Stimulated activated naive CD8-positive, alpha-beta T cell treated with anti-CD3 and anti-CD28 coated beads, Interleukin-15, Interleukin-2, amounts not matched to agents 100 ng/mL and 50 ng/mL, for 24 hours (primary cell): ENCODE data around the gene EEF1AKMT2.
"Not testable (repeated sequence)": the region's sequence is repeated elsewhere in the genome, so short reads cannot be mapped to it uniquely, and the experiment has no call there.

Source experiments
- H3K27ac Mint-ChIP-seq: one replicate; pipeline ENCODE4 v1.8.0; 2021; ENCODE audit warnings: mild to moderate bottlenecking, mixed read lengths
- H3K27me3 Mint-ChIP-seq: one replicate; pipeline ENCODE4 v1.8.0; 2021; ENCODE audit warnings: mixed read lengths
- H3K36me3 Mint-ChIP-seq: one replicate; pipeline ENCODE4 v1.8.0; 2021; ENCODE audit warnings: low read depth, mixed read lengths
- H3K4me1 Mint-ChIP-seq: one replicate; pipeline ENCODE4 v1.8.0; 2021; ENCODE audit warnings: low read depth, mixed read lengths
- H3K4me3 Mint-ChIP-seq: one replicate; pipeline ENCODE4 v1.8.0; 2021; ENCODE audit warnings: mild to moderate bottlenecking, mixed read lengths
- H3K9me3 Mint-ChIP-seq: one replicate; pipeline ENCODE4 v1.8.0; 2021; ENCODE audit warnings: mixed read lengths

Gene EEF1AKMT2

GRCh38 chr10:124791547-124792348, at the start of gene EEF1AKMT2:
Gene EEF1AKMT2 (minus strand): TSS chr10:124791887. CDS start chr10:124791833, 54 bp downstream.
- Mint-ChIP-seq H3K4me1 (peaks cover 24% of the 10 kb centered on the region), H3K4me3 (peak within 1 kb of the TSS; percentile 92), H3K36me3 (no peaks in the 10 kb centered on the region), H3K27ac (peak within 1 kb of the TSS; percentile 96), H3K27me3 (no peaks in the 10 kb centered on the region), H3K9me3 (no peaks in the 10 kb centered on the region)

- H3K27ac Mint-ChIP-seq = no peak overlapping the region
- no peaks in the 10 kb centered on the region for H3K27me3 Mint-ChIP-seq
- no peaks in the 10 kb centered on the region for H3K4me1 Mint-ChIP-seq
- H3K9me3 Mint-ChIP-seq = no peaks in the 10 kb centered on the region
- peaks cover 28% of the 10 kb centered on the region for H3K36me3 Mint-ChIP-seq
- H3K4me3 Mint-ChIP-seq = no peak overlapping the region
These were observed 46.0 kb upstream of the EEF1AKMT2 start for GRCh38 chr10:124837687-124838086.

GRCh38 chr10:124831116-124831515, 39.4 kb upstream of the EEF1AKMT2 start:
- Mint-ChIP-seq H3K27ac (no peak overlapping the region), H3K36me3 (peaks cover 70% of the 10 kb centered on the region), H3K9me3 (no peaks in the 10 kb centered on the region), H3K4me3 (no peak overlapping the region), H3K4me1 (no peaks in the 10 kb centered on the region), H3K27me3 (no peaks in the 10 kb centered on the region)

- no peak overlapping the region for H3K27ac Mint-ChIP-seq
- H3K27me3 Mint-ChIP-seq = no peaks in the 10 kb centered on the region
- H3K9me3 Mint-ChIP-seq = no peaks in the 10 kb centered on the region
- H3K36me3 Mint-ChIP-seq = peaks cover 67% of the 10 kb centered on the region
- H3K4me1 Mint-ChIP-seq = no peaks in the 10 kb centered on the region
- H3K4me3 Mint-ChIP-seq = no peak overlapping the region
These were observed 38.8 kb upstream of the EEF1AKMT2 start for GRCh38 chr10:124830445-124830844.

- Mint-ChIP-seq H3K4me1 (no peaks in the 10 kb centered on the region), H3K27me3 (no peaks in the 10 kb centered on the region), H3K9me3 (no peaks in the 10 kb centered on the region), H3K27ac (no peak overlapping the region), H3K36me3 (peaks cover 59% of the 10 kb centered on the region), H3K4me3 (no peak overlapping the region)
These were observed 37.9 kb upstream of the EEF1AKMT2 start for GRCh38 chr10:124829447-124830115.

- Mint-ChIP-seq H3K27ac (no peak overlapping the region), H3K4me3 (no peak overlapping the region), H3K36me3 (peaks cover 51% of the 10 kb centered on the region), H3K27me3 (no peaks in the 10 kb centered on the region), H3K4me1 (no peaks in the 10 kb centered on the region), H3K9me3 (no peaks in the 10 kb centered on the region)
These were observed 35.8 kb upstream of the EEF1AKMT2 start for GRCh38 chr10:124827474-124827873.

GRCh38 chr10:124826262-124826661, 34.6 kb upstream of the EEF1AKMT2 start:
- H3K4me1 Mint-ChIP-seq = no peaks in the 10 kb centered on the region
- no peaks in the 10 kb centered on the region for H3K9me3 Mint-ChIP-seq
- H3K4me3 Mint-ChIP-seq = no peak overlapping the region
- no peak overlapping the region for H3K27ac Mint-ChIP-seq
- H3K36me3 Mint-ChIP-seq = peaks cover 52% of the 10 kb centered on the region
- H3K27me3 Mint-ChIP-seq = no peaks in the 10 kb centered on the region

- H3K27ac Mint-ChIP-seq = no peak overlapping the region
- H3K4me1 Mint-ChIP-seq = no peaks in the 10 kb centered on the region
- H3K27me3 Mint-ChIP-seq = no peaks in the 10 kb centered on the region
- no peak overlapping the region for H3K4me3 Mint-ChIP-seq
- peaks cover 51% of the 10 kb centered on the region for H3K36me3 Mint-ChIP-seq
- H3K9me3 Mint-ChIP-seq = no peaks in the 10 kb centered on the region
These were observed 34.0 kb upstream of the EEF1AKMT2 start for GRCh38 chr10:124825702-124826101.

GRCh38 chr10:124824932-124825331, 33.2 kb upstream of the EEF1AKMT2 start:
- peaks cover 49% of the 10 kb centered on the region for H3K36me3 Mint-ChIP-seq
- not testable (repeated sequence) for H3K9me3 Mint-ChIP-seq, H3K27ac Mint-ChIP-seq, H3K4me3 Mint-ChIP-seq, H3K4me1 Mint-ChIP-seq, H3K27me3 Mint-ChIP-seq

- Mint-ChIP-seq H3K4me1 (no peaks in the 10 kb centered on the region), H3K9me3 (no peaks in the 10 kb centered on the region), H3K36me3 (peaks cover 47% of the 10 kb centered on the region), H3K4me3 (no peak overlapping the region), H3K27ac (no peak overlapping the region), H3K27me3 (no peaks in the 10 kb centered on the region)
These were observed 32.8 kb upstream of the EEF1AKMT2 start for GRCh38 chr10:124824507-124824906.

GRCh38 chr10:124821520-124821919, 29.8 kb upstream of the EEF1AKMT2 start:
- Mint-ChIP-seq H3K36me3 (peaks cover 51% of the 10 kb centered on the region), H3K4me3 (no peak overlapping the region), H3K27ac (no peak overlapping the region), H3K9me3 (no peaks in the 10 kb centered on the region), H3K4me1 (no peaks in the 10 kb centered on the region), H3K27me3 (no peaks in the 10 kb centered on the region)

GRCh38 chr10:124820121-124820520, 28.4 kb upstream of the EEF1AKMT2 start:
- H3K27ac Mint-ChIP-seq = no peak overlapping the region
- H3K27me3 Mint-ChIP-seq = no peaks in the 10 kb centered on the region
- no peaks in the 10 kb centered on the region for H3K9me3 Mint-ChIP-seq
- H3K4me3 Mint-ChIP-seq = no peak overlapping the region
- peaks cover 45% of the 10 kb centered on the region for H3K36me3 Mint-ChIP-seq
- no peaks in the 10 kb centered on the region for H3K4me1 Mint-ChIP-seq

- H3K9me3 Mint-ChIP-seq = no peaks in the 10 kb centered on the region
- peaks cover 18% of the 10 kb centered on the region for H3K4me1 Mint-ChIP-seq
- peak overlapping the region; percentile 88 for H3K27ac Mint-ChIP-seq
- H3K27me3 Mint-ChIP-seq = no peaks in the 10 kb centered on the region
- no peaks in the 10 kb centered on the region for H3K36me3 Mint-ChIP-seq
- peak overlapping the region; percentile 96 for H3K4me3 Mint-ChIP-seq
These were observed 10.6 kb upstream of the EEF1AKMT2 start for GRCh38 chr10:124802313-124802675.

GRCh38 chr10:124799211-124799610, 7.5 kb upstream of the EEF1AKMT2 start:
- no peaks in the 10 kb centered on the region for H3K36me3 Mint-ChIP-seq
- H3K4me3 Mint-ChIP-seq = no peak overlapping the region
- H3K9me3 Mint-ChIP-seq = no peaks in the 10 kb centered on the region
- H3K27me3 Mint-ChIP-seq = no peaks in the 10 kb centered on the region
- H3K27ac Mint-ChIP-seq = no peak overlapping the region
- H3K4me1 Mint-ChIP-seq = peaks cover 18% of the 10 kb centered on the region

- Mint-ChIP-seq H3K27ac (no peak overlapping the region), H3K36me3 (no peaks in the 10 kb centered on the region), H3K9me3 (no peaks in the 10 kb centered on the region), H3K4me1 (peaks cover 18% of the 10 kb centered on the region), H3K4me3 (no peak overlapping the region), H3K27me3 (no peaks in the 10 kb centered on the region)
These were observed 7.1 kb upstream of the EEF1AKMT2 start for GRCh38 chr10:124798781-124799180.
